PC-9 (cell line): ENCODE results near the gene TENT5C.

Experiments
- EZH2 ChIP-seq: fragments of 200-600 bp; sonication (generic); IDR thresholded peaks from 2 replicates; pipeline ENCODE4 v1.8.0; 2017; ENCODE audit warnings: antibody characterized with exemption, low read depth
- TF ChIP-seq, protein P1 (sequence below): fragments of 200-600 bp; sonication (generic); conservative IDR thresholded peaks from 2 replicates; pipeline ENCODE4 v1.6.1; 2017; ENCODE audit warnings: mixed run types, antibody characterized with exemption, mild to moderate bottlenecking, moderate library complexity

DNA sequence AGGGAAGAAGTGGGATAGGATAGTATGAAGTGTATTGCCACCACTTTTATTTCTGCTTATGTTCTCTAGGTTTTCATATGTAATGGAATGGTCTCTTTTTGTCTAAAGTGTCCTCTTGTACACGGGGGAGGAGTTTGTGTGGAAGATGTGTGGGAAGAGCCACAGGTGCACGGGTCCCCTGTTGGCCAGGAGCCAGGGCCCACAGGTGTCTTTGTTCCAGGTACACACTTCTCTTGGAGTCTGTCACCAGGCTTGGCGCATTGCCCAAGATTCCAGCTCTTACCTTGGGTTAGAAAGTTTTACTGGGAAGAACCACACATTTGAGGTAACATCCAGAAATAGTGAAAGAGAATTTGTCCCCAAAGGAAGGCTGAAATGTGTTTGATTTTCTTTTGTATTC is 10.5 kb downstream of the TENT5C start:
- TF ChIP-seq, protein P1, sequence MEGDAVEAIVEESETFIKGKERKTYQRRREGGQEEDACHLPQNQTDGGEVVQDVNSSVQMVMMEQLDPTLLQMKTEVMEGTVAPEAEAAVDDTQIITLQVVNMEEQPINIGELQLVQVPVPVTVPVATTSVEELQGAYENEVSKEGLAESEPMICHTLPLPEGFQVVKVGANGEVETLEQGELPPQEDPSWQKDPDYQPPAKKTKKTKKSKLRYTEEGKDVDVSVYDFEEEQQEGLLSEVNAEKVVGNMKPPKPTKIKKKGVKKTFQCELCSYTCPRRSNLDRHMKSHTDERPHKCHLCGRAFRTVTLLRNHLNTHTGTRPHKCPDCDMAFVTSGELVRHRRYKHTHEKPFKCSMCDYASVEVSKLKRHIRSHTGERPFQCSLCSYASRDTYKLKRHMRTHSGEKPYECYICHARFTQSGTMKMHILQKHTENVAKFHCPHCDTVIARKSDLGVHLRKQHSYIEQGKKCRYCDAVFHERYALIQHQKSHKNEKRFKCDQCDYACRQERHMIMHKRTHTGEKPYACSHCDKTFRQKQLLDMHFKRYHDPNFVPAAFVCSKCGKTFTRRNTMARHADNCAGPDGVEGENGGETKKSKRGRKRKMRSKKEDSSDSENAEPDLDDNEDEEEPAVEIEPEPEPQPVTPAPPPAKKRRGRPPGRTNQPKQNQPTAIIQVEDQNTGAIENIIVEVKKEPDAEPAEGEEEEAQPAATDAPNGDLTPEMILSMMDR = no peak
- TF ChIP-seq EZH2 = no peak
